ENCODE data around the gene PHTF2.

The PHTF2 gene

GRCh38 chr7:77885155-77885554, 86.6 kb downstream of the PHTF2 start:
- TF ChIP-seq PAX5 (IDR thresholded peaks at IDR 0.05; ENCODE audit: insufficient read depth, low read length, severe bottlenecking) (no peak), POLR2AphosphoS5 (IDR thresholded peaks at IDR 0.05; ENCODE audit: low read depth, low read length) (no peak), SPI1 (IDR thresholded peaks at IDR 0.05; ENCODE audit: low read depth, low read length) (no peak), POLR2A (IDR thresholded peaks at IDR 0.05; ENCODE audit: low read depth, low read length) (no peak), POU2F2 (IDR thresholded peaks at IDR 0.05; ENCODE audit: low read depth, low read length) (no peak), TAF1 (IDR thresholded peaks at IDR 0.05; ENCODE audit: low read depth, low read length) (no peak)
- DNase-seq (ENCODE audit: insufficient read length, low spot score) = no peak
- no peak for FAIRE-seq

GRCh38 chr7:77887567-77887966, 89.0 kb downstream of the PHTF2 start:
- DNase-seq (ENCODE audit: insufficient read length, low spot score) = no peak
- TF ChIP-seq POU2F2 (IDR thresholded peaks at IDR 0.05; ENCODE audit: low read depth, low read length) (no peak), POLR2AphosphoS5 (IDR thresholded peaks at IDR 0.05; ENCODE audit: low read depth, low read length) (no peak), TAF1 (IDR thresholded peaks at IDR 0.05; ENCODE audit: low read depth, low read length) (no peak), SPI1 (IDR thresholded peaks at IDR 0.05; ENCODE audit: low read depth, low read length) (no peak), POLR2A (IDR thresholded peaks at IDR 0.05; ENCODE audit: low read depth, low read length) (no peak), PAX5 (IDR thresholded peaks at IDR 0.05; ENCODE audit: insufficient read depth, low read length, severe bottlenecking) (no peak)
- no peak for FAIRE-seq

GRCh38 chr7:77888998-77889397, 90.4 kb downstream of the PHTF2 start:
- DNase-seq (ENCODE audit: insufficient read length, low spot score) = no peak
- TF ChIP-seq POLR2A (IDR thresholded peaks at IDR 0.05; ENCODE audit: low read depth, low read length) (no peak), PAX5 (IDR thresholded peaks at IDR 0.05; ENCODE audit: insufficient read depth, low read length, severe bottlenecking) (no peak), TAF1 (IDR thresholded peaks at IDR 0.05; ENCODE audit: low read depth, low read length) (no peak), POU2F2 (IDR thresholded peaks at IDR 0.05; ENCODE audit: low read depth, low read length) (no peak), SPI1 (IDR thresholded peaks at IDR 0.05; ENCODE audit: low read depth, low read length) (no peak), POLR2AphosphoS5 (IDR thresholded peaks at IDR 0.05; ENCODE audit: low read depth, low read length) (no peak)
- FAIRE-seq = no peak

- FAIRE-seq = no peak
- no peak for DNase-seq (ENCODE audit: insufficient read length, low spot score)
- TF ChIP-seq PAX5 (IDR thresholded peaks at IDR 0.05; ENCODE audit: insufficient read depth, low read length, severe bottlenecking) (no peak), TAF1 (IDR thresholded peaks at IDR 0.05; ENCODE audit: low read depth, low read length) (no peak), SPI1 (IDR thresholded peaks at IDR 0.05; ENCODE audit: low read depth, low read length) (no peak), POU2F2 (IDR thresholded peaks at IDR 0.05; ENCODE audit: low read depth, low read length) (no peak), POLR2A (IDR thresholded peaks at IDR 0.05; ENCODE audit: low read depth, low read length) (no peak), POLR2AphosphoS5 (IDR thresholded peaks at IDR 0.05; ENCODE audit: low read depth, low read length) (no peak)
Observed at GRCh38 chr7:77893813-77894212, 95.2 kb downstream of the PHTF2 start.

GRCh38 chr7:77894574-77895091, 96.1 kb downstream of the PHTF2 start:
- DNase-seq (ENCODE audit: insufficient read length, low spot score) (no peak), FAIRE-seq (no peak)
- TF ChIP-seq POU2F2 (IDR thresholded peaks at IDR 0.05; ENCODE audit: low read depth, low read length) = no peak
- TF ChIP-seq PAX5 (IDR thresholded peaks at IDR 0.05; ENCODE audit: insufficient read depth, low read length, severe bottlenecking) = no peak
- TF ChIP-seq TAF1 (IDR thresholded peaks at IDR 0.05; ENCODE audit: low read depth, low read length) = no peak
- no peak for TF ChIP-seq POLR2A (IDR thresholded peaks at IDR 0.05; ENCODE audit: low read depth, low read length)
- no peak for TF ChIP-seq SPI1 (IDR thresholded peaks at IDR 0.05; ENCODE audit: low read depth, low read length)
- no peak for TF ChIP-seq POLR2AphosphoS5 (IDR thresholded peaks at IDR 0.05; ENCODE audit: low read depth, low read length)

- TF ChIP-seq POLR2A (IDR thresholded peaks at IDR 0.05; ENCODE audit: low read depth, low read length) (no peak), POU2F2 (IDR thresholded peaks at IDR 0.05; ENCODE audit: low read depth, low read length) (no peak), TAF1 (IDR thresholded peaks at IDR 0.05; ENCODE audit: low read depth, low read length) (no peak), PAX5 (IDR thresholded peaks at IDR 0.05; ENCODE audit: insufficient read depth, low read length, severe bottlenecking) (no peak), POLR2AphosphoS5 (IDR thresholded peaks at IDR 0.05; ENCODE audit: low read depth, low read length) (no peak), SPI1 (IDR thresholded peaks at IDR 0.05; ENCODE audit: low read depth, low read length) (no peak)
- DNase-seq (ENCODE audit: insufficient read length, low spot score) = no peak
- FAIRE-seq = no peak
Observed at GRCh38 chr7:77895905-77896304, 97.3 kb downstream of the PHTF2 start.

GRCh38 chr7:77897004-77897547, 98.5 kb downstream of the PHTF2 start:
- no peak for TF ChIP-seq POLR2A (IDR thresholded peaks at IDR 0.05; ENCODE audit: low read depth, low read length)
- TF ChIP-seq PAX5 (IDR thresholded peaks at IDR 0.05; ENCODE audit: insufficient read depth, low read length, severe bottlenecking) = no peak
- no peak for TF ChIP-seq SPI1 (IDR thresholded peaks at IDR 0.05; ENCODE audit: low read depth, low read length)
- TF ChIP-seq POLR2AphosphoS5 (IDR thresholded peaks at IDR 0.05; ENCODE audit: low read depth, low read length) = no peak
- no peak for TF ChIP-seq POU2F2 (IDR thresholded peaks at IDR 0.05; ENCODE audit: low read depth, low read length)
- no peak for TF ChIP-seq TAF1 (IDR thresholded peaks at IDR 0.05; ENCODE audit: low read depth, low read length)
- FAIRE-seq (no peak), DNase-seq (ENCODE audit: insufficient read length, low spot score) (no peak)

- FAIRE-seq (no peak), DNase-seq (ENCODE audit: insufficient read length, low spot score) (no peak)
- TF ChIP-seq SPI1 (IDR thresholded peaks at IDR 0.05; ENCODE audit: low read depth, low read length) (no peak), TAF1 (IDR thresholded peaks at IDR 0.05; ENCODE audit: low read depth, low read length) (no peak), PAX5 (IDR thresholded peaks at IDR 0.05; ENCODE audit: insufficient read depth, low read length, severe bottlenecking) (no peak), POU2F2 (IDR thresholded peaks at IDR 0.05; ENCODE audit: low read depth, low read length) (no peak), POLR2AphosphoS5 (IDR thresholded peaks at IDR 0.05; ENCODE audit: low read depth, low read length) (no peak), POLR2A (IDR thresholded peaks at IDR 0.05; ENCODE audit: low read depth, low read length) (no peak)
Observed at GRCh38 chr7:77899516-77899915, 100.9 kb downstream of the PHTF2 start.

- FAIRE-seq (peak; percentile 88), DNase-seq (ENCODE audit: insufficient read length, low spot score) (no peak)
- TF ChIP-seq POLR2A (IDR thresholded peaks at IDR 0.05; ENCODE audit: low read depth, low read length) (no peak), POU2F2 (IDR thresholded peaks at IDR 0.05; ENCODE audit: low read depth, low read length) (no peak), TAF1 (IDR thresholded peaks at IDR 0.05; ENCODE audit: low read depth, low read length) (no peak), POLR2AphosphoS5 (IDR thresholded peaks at IDR 0.05; ENCODE audit: low read depth, low read length) (no peak), PAX5 (IDR thresholded peaks at IDR 0.05; ENCODE audit: insufficient read depth, low read length, severe bottlenecking) (no peak), SPI1 (IDR thresholded peaks at IDR 0.05; ENCODE audit: low read depth, low read length) (no peak)
Observed at GRCh38 chr7:77903597-77903996, 105.0 kb downstream of the PHTF2 start.

All from GM12891 (cell line).